Left lobe of liver (tissue), 2 donors: Measurements from ENCODE around the gene ADAMTS8. TPM values are rescaled to one million over a fixed set of nuclear protein-coding genes. Genes with fewer than 3 reads are reported as not detected.
A peak's percentile ranks its signal among the peaks of the same experiment; 100 is the strongest.

ENCODE experiments used
- ATAC-seq: fragments of 200-7000 bp; cut with Tn5 transposase; one replicate; pipeline ENCODE4 v1.9.1; 2020; ENCODE audit warnings: mild to moderate bottlenecking, moderate library complexity
- DNase-seq: peaks from one replicate; pipeline ENCODE4 v3.0.0-alpha.2; 2020; ENCODE audit warnings: low spot score
- total RNA-seq: library from RNA; stranded (reverse); gene quantifications from one replicate; pipeline ENCODE4 v1.2.1, GENCODE V29; 2021
- donor health status: DM: no; HTN: no; CAD: no; lungs with moderate emphysema.
- donor health status: DM: no; HTN: yes; CAD: no.

ADAMTS8 gene
- total RNA-seq, result 0.15 TPM

- ATAC-seq (peak; percentile 18), DNase-seq (no peak)
These were observed at the start of gene ADAMTS8 for GRCh38 chr11:130428316-130429119. Gene ADAMTS8 (minus strand): TSS chr11:130428609. CDS start chr11:130428286, 323 bp downstream.

- no peak for ATAC-seq
These were observed 49.3 kb upstream of the ADAMTS8 start for GRCh38 chr11:130477586-130478203.

GRCh38 chr11:130476922-130477491 lies 48.6 kb upstream of the ADAMTS8 start:
- ATAC-seq (no peak), DNase-seq (no peak)

More at GRCh38 chr11:130477586-130478203, 49.3 kb upstream of the ADAMTS8 start:
- no peak for DNase-seq

- ATAC-seq (no peak), DNase-seq (no peak)
These were observed 48.0 kb upstream of the ADAMTS8 start for GRCh38 chr11:130476200-130476921.

- ATAC-seq (no peak), DNase-seq (peak; percentile 18)
These were observed 47.1 kb upstream of the ADAMTS8 start for GRCh38 chr11:130475426-130476053.

- DNase-seq, result peak; percentile 28
- ATAC-seq, result no peak
These were observed 46.4 kb upstream of the ADAMTS8 start for GRCh38 chr11:130474637-130475400.

- ATAC-seq, result no peak
These were observed 45.5 kb upstream of the ADAMTS8 start for GRCh38 chr11:130473795-130474377.

GRCh38 chr11:130473056-130473794 lies 44.8 kb upstream of the ADAMTS8 start:
- ATAC-seq (no peak), DNase-seq (peak; percentile 41)

More at GRCh38 chr11:130473795-130474377, 45.5 kb upstream of the ADAMTS8 start:
- no peak for DNase-seq

GRCh38 chr11:130472434-130472961 lies 44.1 kb upstream of the ADAMTS8 start:
- ATAC-seq (no peak), DNase-seq (peak; percentile 8)

- peak; percentile 15 for DNase-seq
These were observed 43.5 kb upstream of the ADAMTS8 start for GRCh38 chr11:130471731-130472433.

GRCh38 chr11:130470832-130471706 lies 42.7 kb upstream of the ADAMTS8 start:
- no peak for ATAC-seq
- peak; percentile 35 for DNase-seq

More at GRCh38 chr11:130471731-130472433, 43.5 kb upstream of the ADAMTS8 start:
- ATAC-seq, result no peak

- no peak for ATAC-seq
- no peak for DNase-seq
These were observed 40.8 kb upstream of the ADAMTS8 start for GRCh38 chr11:130469181-130469580.

- no peak for ATAC-seq
- no peak for DNase-seq
These were observed 38.9 kb upstream of the ADAMTS8 start for GRCh38 chr11:130467116-130467900.

- ATAC-seq (no peak), DNase-seq (no peak)
These were observed 36.9 kb upstream of the ADAMTS8 start for GRCh38 chr11:130465263-130465662.

- no peak for ATAC-seq
- DNase-seq, result no peak
These were observed 35.9 kb upstream of the ADAMTS8 start for GRCh38 chr11:130464291-130464812.

- DNase-seq (no peak), ATAC-seq (no peak)
These were observed 34.5 kb upstream of the ADAMTS8 start for GRCh38 chr11:130462931-130463330.
